Vein endothelial cell (primary cell): ENCODE data around the gene ACER3. TPM values are rescaled to one million over a fixed set of nuclear protein-coding genes. Genes with fewer than 3 reads are reported as not detected.

Experiments used
- total RNA-seq: library from RNA; depleted of rRNA; stranded (reverse); fragments of >200 nt; gene quantifications from 2 replicates; pipeline ENCODE4 v1.2.3, GENCODE V29; 2012

ACER3 gene
- 20.3 and 34.7 TPM in 2 replicates for total RNA-seq

GRCh38 chr11:76860539-76861475 is at the start of gene ACER3:
Gene ACER3, plus strand, starts transcription at chr11:76860918. Its CDS starts 59 bp downstream, at chr11:76860977.

GRCh38 chr11:77066229-77067042 is 205.7 kb downstream of the ACER3 start, which contains the start of gene CAPN5:
Gene CAPN5, plus strand, starts transcription at chr11:77066971. Its CDS starts 17,916 bp downstream, at chr11:77084887.

Other genes with a start within 250 kb of the ACER3 start
- 35.5 and 44.1 TPM in 2 replicates for gene LRRC32, start 190.2 kb upstream of the ACER3 start, total RNA-seq
- 20.4 and 20.6 TPM in 2 replicates for gene TSKU, start 77.6 kb upstream of the ACER3 start, total RNA-seq
- not detected in 2 replicates for gene B3GNT6, start 173.5 kb downstream of the ACER3 start, total RNA-seq
- gene CAPN5, start 206.1 kb downstream of the ACER3 start, total RNA-seq = 9.5 and 9.7 TPM in 2 replicates
- gene OMP, start 241.9 kb downstream of the ACER3 start, total RNA-seq = not detected in 2 replicates